ENCODE data around the gene CDK15.
"Not testable (repeated sequence)": the region's sequence is repeated elsewhere in the genome, so short reads cannot be mapped to it uniquely, and the experiment has no call there.

CDK15 gene

DNA sequence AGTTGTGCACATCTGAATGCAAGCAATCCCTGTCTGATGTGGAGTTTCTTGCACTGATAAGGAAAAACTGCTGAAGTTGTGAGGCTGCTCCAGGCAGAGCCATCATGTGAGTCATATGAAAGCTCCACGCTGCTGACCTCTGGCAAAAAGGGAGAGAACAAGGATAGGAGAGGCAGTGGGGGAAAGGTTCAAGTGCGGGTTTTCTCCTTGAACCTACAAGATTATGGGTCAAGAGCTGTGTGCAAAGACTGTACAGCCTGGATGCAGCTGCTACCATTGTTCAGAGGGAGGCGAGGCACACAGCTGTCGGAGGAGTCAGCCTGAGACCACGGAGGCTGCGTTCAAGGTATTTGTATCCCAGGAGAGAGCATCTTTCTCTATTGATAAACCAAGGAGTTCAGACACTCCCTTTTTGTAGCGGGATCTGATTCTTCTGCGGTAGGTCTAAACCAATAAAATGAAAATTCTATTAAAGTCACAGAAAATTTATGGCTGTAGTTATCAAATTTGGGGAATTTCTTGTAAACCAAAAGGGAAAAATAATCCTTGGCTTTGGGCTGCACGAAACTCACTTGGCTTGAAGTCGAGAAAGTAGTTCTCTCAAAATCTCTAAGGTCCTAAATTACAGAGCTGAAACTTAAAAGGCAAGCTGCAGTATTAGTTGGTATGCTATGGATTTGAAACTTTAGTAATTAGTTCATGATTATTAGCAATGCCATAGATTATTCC is at the start of gene CDK15:
CDK15 (plus strand) TSS at position 96 of the 729 bp plus-strand sequence; CDS start at position 224, 128 bp downstream.
- peak; percentile 45 for DNase-seq

DNA sequence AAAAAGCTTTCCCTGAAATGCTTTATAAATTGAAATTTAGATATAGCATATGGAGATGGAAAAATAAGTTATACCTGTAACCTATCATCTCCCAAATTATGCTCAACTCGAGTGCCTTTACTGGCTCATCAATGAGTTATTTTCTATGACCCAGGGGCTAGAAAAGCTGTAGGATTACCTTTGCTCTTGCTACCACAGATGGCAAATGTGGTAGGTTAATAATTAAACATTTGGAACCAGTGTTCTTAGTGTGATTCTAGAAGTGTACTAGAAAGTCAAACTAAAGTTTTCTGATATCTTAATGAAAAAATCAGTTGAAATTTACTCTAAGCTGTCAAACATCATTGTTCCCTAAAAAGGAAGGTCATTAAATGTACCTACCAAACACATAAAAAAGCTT is 48.1 kb upstream of the CDK15 start:
- no peak for DNase-seq

DNA sequence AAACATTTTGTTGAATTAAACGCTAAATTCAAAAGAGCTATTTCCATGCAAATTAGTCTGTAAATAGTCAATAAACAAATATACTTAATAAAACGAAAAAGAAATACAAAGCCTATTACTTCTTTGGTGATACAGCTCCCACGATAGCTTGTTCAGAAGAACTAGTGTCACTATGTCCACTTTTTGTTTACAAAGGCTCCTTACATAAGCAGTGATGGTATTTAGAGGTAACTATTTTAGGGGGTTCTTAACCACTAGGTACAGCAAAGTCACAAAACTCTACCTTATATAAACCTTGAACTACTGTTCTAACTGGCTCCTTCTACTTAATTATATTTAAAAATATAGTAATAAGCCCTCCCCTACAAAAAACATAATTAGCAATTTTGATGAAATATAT is 47.5 kb upstream of the CDK15 start:
- DNase-seq, result no peak

DNA sequence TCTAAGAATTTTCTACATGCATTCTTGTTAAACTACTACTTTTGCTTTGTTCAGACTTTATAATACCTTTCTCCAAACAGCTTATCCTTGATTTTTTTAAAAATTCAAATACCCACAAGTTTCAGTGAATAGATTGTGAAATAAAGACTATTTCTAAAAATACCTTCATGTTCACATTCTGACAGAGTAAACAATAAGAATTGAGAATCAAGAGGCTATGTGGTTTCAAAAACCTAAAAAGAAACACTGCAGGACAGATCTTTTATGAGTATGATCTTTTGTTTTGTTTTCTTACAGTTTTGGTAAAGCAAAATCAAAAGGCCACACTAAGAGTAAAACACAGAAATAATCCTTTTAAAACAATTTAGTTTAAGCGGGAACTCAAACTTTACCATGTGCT is 46.8 kb upstream of the CDK15 start:
- DNase-seq, result no peak

DNA sequence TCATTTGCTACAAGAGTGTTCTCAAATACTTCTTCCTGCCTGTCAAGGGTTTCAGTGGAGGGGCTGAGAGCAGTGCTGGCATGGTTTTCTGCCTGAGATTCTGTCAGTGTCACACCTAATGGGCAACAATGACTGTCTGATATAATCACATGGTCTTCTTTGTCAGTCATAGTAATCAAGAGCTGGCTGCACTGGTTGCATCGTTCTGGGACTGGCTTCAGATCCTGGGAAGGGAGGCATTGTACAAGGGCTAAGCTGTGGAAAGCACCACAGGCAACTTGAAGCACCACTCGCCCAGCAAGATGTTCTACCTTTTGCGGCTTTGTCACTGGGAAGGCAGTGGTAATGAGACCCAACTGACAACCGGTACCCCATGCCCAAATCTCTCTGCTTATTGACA is 45.2 kb upstream of the CDK15 start:
- no peak for DNase-seq

DNA sequence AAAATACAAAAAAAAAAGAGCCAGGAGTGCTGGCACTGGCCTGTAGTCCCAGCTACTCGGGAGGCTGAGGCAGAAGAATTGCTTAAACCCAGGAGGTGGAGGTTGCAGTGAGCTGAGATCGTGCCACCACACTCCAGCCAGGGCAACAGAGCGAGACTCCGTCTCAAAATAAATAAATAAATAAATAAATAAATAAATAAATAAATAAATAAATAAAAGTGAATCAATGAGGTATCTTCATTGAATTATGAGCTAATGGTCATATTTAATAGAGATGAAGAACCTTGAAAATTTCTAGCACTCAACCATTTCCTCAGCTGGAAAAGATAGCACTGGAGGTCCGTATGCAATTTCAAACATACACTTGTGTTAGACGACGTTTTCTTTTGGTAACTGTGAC is 41.9 kb upstream of the CDK15 start:
- DNase-seq, result not testable (repeated sequence)

DNA sequence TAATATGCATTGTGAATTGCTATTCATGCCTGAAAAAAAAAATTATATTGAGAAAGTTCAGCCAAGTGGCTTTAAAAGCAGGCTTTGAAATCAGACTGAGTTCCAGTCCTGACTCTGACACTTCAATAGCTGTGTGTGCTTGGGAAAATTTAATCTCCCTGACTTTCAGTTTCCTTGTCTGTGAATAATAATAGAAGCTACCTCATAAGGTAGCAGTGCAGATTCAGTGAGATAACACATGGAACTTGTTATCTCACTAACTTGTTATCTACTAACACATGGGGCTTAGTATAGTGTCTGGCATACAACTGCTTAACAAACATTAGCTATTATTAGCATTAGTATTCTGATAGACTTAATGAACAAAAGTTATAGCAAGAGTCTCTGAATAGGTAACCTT is 40.5 kb upstream of the CDK15 start:
- DNase-seq, result no peak

DNA sequence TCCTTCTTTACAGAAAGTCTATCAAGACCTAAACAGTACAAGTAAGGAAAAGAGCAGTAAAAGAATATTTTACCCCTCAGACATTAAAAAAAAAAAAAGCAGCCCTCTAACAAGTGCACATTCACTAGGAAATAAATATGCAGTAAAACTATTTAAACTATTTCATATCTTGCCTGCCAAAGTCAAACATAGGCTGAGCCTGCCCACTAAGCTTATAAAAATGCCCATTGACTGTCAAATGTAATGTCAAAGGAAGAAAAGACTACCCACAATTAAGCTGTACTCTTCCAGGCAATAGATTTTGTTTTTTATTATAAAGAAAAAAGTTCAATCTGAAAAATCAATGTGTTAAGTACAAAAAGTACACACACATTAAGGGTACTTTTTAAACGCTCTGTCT is 37.4 kb upstream of the CDK15 start:
- no peak for DNase-seq

DNA sequence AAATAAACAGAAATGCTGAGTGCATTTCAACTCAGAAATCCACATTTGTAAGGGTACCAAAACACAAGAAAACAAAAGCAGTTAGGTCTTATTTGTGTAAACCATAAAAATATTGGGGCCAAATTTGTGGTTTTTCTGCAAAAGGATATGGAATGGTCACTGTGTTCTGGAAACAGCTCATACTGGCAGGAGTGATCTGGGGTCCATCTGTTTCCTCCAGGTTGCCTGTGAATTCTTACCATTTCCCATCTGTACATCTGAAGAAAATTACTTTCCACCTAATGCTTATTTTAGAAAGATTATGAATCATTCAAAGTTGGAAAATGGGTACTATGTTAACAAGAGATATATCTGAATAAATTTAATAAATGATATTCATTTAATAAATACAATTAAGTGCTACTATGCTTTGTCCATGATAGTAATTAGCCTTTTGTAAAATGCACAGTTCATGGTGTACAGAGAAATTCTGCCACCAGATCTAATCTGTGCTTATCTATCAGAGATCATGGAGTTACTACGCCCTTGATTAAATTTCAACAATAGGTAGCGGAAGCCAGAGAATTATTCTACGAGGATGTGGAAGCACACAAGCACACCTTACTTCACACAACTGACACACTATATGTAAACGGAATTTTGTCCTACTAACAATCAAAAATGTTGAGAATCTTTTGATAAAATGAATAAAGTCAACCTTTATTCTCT is 36.5 kb upstream of the CDK15 start:
- DNase-seq, result no peak

DNA sequence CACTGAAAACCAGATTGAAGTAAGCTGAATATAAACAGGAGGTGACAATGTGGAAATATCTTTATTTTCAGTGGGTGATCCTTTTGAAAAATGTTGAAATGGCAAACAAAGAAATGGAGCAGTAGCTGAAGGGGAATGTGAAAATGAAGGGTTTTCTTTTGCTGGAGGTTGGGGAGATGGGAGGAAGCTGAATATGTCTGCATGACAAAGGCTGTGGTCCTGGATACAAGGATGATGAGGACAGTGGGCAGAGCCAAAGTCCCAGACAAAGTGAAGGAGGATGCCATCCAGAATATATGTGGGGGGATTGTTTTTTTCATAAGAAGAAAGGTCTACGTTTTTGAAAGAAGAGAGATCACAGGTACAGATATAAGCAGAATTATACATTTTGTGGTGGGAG is 32.3 kb upstream of the CDK15 start:
- no peak for DNase-seq

DNA sequence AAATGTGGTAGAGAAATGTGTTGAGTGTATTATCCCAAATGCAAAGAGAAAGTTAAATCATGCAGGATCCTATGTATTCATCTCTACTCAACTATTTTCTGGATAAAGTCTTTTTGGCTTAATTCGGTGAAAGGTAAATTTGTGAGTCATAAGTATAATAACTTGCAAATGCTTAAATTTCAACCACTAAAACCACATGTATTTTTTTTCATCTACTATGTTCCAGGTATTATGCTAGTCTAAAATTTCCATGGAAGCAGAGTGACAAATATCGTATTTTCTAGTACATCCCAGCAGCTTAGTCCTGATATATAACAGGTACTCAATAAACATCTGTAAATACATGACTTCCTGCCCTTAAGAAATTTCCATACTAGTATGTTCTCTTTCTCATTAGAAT is 31.8 kb upstream of the CDK15 start:
- no peak for DNase-seq

DNA sequence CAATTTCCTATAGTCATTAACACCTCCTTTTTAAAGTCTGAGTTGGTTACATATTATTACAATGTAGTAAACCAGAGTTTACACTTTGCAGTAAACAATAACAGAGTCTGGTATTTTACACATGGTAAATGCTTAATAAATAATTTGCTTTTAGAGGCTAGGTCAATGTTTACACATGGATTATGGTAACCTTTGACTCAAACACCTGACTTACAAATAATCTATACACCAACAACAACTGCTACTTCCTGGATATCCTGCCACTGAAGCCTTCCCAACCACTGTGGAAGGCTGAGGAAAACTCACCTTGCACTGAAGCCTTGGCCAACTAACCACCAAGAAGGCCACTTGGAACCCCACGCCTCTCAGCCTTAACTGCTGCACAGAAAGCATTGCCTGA is 31.0 kb upstream of the CDK15 start:
- DNase-seq, result no peak

DNA sequence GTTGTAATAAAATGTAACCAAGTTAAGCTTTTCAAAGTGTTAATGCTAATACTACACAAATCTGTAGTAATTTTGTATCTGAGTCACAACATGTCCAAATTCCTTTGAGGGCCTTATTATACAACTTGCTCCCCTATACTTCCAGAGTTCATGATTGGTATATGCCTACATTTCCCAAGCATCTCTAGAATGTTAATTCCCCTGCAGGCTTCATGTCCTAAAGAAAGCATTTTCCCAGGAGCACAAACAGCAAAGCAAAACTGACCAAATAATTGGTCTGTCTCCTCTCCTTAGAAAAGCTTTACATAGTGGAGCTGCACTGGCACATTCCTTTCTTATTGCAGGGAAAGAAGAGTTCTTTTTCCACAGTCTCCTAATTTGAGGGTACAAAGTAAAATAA is 29.3 kb upstream of the CDK15 start:
- DNase-seq, result no peak

DNA sequence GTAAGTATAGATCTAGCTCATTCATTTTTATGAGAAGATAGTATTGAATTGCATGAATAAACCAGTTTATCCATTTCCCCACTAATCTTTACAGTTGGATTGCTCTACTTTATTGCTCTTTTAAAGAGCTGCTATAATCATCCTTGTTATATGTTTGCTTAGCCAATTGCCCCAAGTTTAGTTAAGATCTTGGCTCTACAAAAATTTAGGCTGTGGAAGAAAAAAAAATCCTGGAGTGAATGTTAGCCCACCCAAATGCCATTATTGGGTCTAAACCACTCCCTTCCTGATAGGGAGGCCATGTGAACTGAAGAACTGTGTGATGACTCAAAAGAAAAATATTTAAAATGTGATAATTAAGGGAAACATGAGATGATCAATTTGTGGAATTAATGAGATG is 28.5 kb upstream of the CDK15 start:
- no peak for DNase-seq

DNA sequence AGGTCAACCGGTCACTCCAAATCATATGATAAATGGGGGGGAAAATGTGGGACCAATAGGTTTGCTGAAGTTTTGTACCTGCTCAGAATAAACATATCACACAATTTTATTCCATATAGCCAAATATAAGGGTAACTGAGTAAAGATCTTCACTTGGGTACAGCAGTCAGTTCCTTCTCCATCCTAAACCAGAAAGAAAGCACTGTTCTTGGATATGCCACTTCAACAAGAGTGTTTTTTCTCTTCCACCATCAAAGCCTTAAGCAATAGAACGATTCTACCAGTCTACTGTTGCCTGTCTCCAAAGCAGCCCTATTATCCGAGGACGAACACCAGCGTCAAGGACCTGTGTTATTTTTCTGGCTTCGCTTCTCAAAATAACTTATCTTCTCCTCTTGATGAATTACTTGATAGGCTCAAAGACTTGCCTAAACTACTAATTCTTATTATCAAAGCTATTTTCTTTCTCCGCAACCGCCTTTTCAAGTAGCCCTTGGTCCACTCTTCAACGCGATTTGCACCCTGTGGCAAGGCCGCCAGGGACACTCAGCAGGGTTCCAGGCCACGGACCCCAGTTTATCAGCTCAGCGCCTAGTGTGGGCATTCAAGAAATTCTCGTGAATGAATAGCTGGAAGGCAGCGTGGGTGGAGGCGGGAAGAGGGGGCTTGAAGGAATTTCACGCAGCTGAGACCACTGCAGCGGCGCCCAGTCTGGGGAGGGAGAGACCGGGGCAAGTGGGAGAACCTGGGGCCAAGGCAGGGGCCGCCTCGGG is 26.2 kb upstream of the CDK15 start:
- no peak for DNase-seq

DNA sequence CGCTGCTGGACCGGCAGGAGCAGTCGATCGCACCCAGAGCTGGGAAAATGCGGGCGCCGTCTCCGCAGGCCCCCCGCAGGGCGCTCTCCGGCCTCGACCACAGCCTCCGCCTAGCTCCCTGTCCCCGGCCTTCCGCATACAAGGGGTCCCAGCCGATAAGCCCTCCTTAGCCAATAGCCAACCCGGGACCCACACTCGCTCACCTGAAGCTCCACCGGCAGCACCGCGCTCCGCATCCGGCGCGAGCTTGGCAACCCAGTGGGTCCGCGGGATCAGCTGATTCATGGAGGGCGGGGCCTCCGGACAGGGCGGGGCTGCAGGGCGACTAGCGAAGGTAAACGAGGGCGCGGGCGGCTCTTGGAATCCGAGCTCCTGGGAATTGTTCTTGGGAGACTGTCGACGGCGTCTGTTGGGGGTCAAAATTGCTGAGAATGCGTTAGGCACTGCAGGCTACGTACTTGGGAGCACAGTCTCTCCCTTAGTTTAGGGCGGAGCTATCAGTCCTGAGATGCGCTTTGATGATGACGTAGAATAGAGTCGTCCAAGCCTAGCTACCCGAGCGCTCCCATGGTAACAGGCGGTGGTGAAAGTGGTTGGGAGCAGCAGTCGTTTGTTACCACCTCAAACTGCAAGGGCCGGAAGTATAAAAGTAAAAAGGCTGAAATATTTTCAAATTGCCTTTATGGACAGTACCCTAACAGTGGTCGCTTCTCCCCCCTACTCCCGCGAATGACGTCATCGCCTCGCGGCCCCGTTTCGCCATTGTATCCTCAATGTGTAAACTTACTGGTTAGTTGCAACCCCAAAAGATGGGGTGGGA is 25.5 kb upstream of the CDK15 start, which contains the start of gene ALS2:
ALS2 (minus strand) TSS at position 260 of the 820 bp plus-strand sequence. CDS start 12,048 bp downstream, outside the sequence.
- DNase-seq, result peak; percentile 96

DNA sequence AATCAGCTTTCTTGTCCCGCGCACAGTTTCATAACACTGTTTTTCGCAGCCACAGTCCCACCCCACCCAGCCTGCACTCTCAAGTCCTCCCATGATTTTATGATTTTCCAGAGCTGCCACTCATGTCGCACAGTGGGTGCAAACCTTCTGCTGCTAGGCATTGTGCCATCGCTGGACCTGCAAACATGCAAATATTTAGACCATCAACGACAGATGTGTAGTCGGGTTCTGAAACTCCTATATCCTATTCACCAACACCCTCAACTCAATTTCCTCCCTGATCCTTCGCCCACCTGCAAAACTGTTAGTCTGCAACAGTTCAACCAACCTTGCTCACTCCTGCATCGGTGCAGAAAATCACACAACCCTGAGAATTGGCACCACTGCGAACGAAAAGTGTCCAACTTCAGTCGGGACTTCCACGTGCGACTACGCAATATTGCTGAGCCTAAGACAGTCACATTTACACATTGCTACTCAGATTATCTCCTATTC is 24.7 kb upstream of the CDK15 start:
- DNase-seq, result peak; percentile 48

DNA sequence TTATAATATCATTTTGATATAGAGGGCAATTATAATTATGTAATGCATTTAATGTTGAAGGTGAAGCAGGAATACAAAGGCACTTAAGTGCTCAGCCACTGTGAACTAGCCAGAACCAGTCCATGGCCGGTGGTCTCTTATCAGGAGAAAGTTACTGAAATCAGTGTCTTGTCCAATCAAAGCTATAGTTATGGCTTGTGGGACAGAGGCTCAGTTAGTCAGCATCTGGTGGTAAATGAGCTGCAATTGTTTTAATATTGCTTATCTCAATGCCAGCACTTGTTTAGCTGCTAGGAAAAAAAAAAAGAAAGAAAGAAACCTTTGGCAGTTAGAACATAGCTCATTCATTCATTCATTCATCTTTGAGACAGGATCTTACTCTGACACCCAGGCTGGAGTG is 21.8 kb upstream of the CDK15 start:
- no peak for DNase-seq

DNA sequence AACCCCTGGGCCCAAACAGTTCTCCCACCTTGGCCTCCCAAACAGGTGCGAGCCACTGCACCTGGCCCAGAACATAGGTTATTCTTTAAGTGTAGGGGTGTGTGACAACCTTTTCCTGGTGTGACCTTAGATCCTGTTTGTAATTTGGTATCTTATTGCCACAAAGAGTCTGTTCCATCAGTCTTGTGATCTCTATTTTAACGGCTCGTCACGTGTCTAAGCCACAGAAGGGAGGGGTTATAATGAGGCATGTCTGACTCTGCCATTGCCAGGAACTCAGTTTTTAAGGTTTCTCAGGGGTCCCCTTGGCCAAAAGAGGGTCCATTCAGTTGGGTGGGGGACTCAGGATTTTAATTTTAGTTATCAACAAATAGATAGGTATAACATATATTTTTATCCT is 21.2 kb upstream of the CDK15 start:
- no peak for DNase-seq

DNA sequence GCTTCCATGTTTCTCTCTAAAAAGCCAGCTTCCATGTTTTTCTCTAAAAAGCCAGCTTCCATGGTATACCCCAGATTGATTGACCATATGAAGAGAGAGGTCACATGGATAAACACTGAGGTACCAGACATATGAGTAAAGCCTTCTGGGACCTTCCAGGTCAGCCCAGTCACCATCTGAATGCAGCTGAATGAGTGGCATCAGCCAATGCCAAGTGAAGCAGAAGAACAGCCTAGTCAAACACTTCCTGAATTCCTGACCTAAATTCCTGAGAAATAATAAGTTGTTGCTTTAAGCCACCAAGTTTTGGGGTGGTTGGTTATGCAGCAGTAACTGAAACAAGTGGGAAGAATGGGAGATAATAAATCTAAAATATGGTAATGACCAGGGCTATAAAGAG is 19.9 kb upstream of the CDK15 start:
- DNase-seq, result no peak

DNA sequence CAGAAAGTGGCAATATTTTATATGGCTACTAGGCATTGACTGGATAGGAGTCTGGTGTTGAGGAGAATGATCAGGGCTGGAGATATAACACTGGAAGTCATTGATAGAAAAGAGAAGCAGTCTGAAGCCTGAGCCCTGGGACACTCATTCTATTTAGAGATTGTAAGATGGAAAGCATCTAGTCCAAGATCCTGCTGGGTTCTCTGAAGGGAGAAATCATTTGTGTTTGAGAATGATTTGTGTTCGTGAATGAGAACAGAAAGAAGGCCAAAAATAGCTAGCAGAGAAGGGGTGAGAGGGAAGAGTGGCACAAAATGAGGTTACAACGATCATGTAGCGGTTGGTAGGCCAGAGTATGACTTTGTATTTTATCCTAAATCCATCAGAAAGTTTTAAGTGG is 18.0 kb upstream of the CDK15 start:
- no peak for DNase-seq

DNA sequence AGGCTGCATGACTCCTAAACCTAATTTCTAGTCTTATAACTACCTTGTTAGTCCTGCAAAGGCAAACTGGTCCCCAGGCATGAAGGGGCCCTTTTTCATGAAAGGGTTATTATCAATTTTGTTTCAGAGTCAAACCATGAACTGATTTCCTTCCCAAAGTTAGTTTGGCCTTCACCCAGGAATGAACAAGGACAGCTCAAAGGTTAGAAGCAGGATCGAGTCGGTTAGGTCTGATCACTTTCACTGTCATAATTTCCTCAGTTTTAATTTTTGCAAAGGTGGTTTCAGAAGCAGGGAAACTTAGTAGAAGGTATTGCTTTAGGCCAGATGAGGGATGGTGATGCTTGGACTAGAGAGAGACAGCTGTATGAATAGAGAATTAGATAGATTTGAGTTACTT is 16.9 kb upstream of the CDK15 start:
- no peak for DNase-seq

DNA sequence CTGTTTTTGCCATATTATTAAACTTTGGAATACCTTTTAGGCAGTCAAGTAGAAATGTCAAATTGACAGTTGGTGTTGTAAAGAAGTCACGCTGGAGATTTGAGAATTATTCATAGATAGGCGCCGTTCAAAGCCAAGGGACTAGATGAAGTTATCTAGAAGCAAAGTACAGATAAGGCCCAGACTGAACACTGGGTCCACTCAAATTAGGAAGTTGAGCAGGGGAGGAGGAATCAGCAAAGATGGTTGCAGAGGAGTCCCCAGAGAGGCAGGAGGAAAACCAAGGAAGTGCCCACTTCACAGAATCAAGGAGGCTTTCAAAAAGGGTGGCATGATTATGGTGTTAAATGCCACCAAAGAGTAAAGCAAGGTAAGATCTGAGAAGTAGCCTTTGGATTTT is 16.0 kb upstream of the CDK15 start:
- no peak for DNase-seq
